ENCODE data around the gene SLC35G4.

DNA sequence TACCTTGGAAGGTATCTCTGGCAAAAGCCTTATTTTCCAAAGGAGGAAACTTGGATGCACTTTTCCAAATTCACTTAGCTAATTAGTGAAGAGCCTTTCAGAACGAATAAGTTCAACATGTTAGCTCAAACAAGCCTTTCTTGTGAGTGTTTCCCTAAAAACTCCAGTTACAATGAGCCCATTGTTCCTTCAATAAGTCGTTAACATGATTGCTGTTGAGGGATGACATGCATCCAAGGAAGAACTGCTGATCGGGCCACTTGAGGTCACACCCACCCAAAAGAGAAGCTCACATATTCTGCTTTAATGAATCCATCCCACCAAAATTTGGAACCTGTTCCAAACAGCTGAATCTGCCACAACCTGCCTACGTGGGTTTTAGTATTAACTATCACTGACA is 48.1 kb upstream of the SLC35G4 start:
- TF ChIP-seq, protein P1, sequence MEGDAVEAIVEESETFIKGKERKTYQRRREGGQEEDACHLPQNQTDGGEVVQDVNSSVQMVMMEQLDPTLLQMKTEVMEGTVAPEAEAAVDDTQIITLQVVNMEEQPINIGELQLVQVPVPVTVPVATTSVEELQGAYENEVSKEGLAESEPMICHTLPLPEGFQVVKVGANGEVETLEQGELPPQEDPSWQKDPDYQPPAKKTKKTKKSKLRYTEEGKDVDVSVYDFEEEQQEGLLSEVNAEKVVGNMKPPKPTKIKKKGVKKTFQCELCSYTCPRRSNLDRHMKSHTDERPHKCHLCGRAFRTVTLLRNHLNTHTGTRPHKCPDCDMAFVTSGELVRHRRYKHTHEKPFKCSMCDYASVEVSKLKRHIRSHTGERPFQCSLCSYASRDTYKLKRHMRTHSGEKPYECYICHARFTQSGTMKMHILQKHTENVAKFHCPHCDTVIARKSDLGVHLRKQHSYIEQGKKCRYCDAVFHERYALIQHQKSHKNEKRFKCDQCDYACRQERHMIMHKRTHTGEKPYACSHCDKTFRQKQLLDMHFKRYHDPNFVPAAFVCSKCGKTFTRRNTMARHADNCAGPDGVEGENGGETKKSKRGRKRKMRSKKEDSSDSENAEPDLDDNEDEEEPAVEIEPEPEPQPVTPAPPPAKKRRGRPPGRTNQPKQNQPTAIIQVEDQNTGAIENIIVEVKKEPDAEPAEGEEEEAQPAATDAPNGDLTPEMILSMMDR (IDR thresholded peaks at IDR 0.05): no peak
- TF ChIP-seq POLR2A (IDR thresholded peaks at IDR 0.05): no peak

Measured in lower leg skin (tissue), 3 donors.